RWPE2 (cell line): Measurements from ENCODE around the gene COLEC11.

Source experiments
- ATAC-seq: fragments of 200-7000 bp; cut with Tn5 transposase; 3 replicates; pipeline ENCODE4 v1.9.1; 2021; ENCODE audit warnings: low read depth
- DNase-seq: peaks from one replicate; pipeline ENCODE4 v3.0.0-alpha.2; 2020; ENCODE audit warnings: low spot score
- H3K27ac ChIP-seq: fragments of 450-650 bp; 2 replicates; pipeline ENCODE4 v1.5.1; 2017; ENCODE audit warnings: mild to moderate bottlenecking; ENCODE audit not compliant: poor library complexity, severe bottlenecking
- H3K27me3 ChIP-seq: fragments of 250-450 bp; sonication (Bioruptor Pico); 2 replicates; pipeline ENCODE4 v1.5.1; 2021; ENCODE audit warnings: mild to moderate bottlenecking, moderate library complexity; ENCODE audit not compliant: insufficient read depth, poor library complexity, severe bottlenecking
- H3K36me3 ChIP-seq: fragments of 250-450 bp; sonication (Bioruptor Pico); 2 replicates; pipeline ENCODE4 v1.5.1; 2020; ENCODE audit warnings: low read depth, mild to moderate bottlenecking, moderate library complexity
- H3K4me1 ChIP-seq: fragments of 250-450 bp; sonication (Bioruptor Pico); 2 replicates; pipeline ENCODE4 v1.5.1; 2021; ENCODE audit warnings: mild to moderate bottlenecking, moderate library complexity; ENCODE audit not compliant: insufficient read depth, poor library complexity, severe bottlenecking
- H3K4me3 ChIP-seq: fragments of 250-450 bp; sonication (Bioruptor Pico); 2 replicates; pipeline ENCODE4 v1.5.1; 2021; ENCODE audit warnings: mild to moderate bottlenecking, moderate library complexity; ENCODE audit not compliant: severe bottlenecking
- H3K9me3 ChIP-seq: fragments of 250-450 bp; sonication (Bioruptor Pico); 2 replicates; pipeline ENCODE4 v1.5.1; 2021; ENCODE audit warnings: mild to moderate bottlenecking, moderate library complexity; ENCODE audit not compliant: severe bottlenecking
- CTCF ChIP-seq: fragments of 450-650 bp; IDR thresholded peaks from one replicate; pipeline ENCODE4 v1.5.1; 2017; ENCODE audit warnings: mild to moderate bottlenecking, moderate library complexity; ENCODE audit not compliant: poor library complexity, severe bottlenecking

COLEC11 gene

GRCh38 chr2:3557639-3558204 is 37.2 kb upstream of the COLEC11 start:
- Histone ChIP-seq H3K4me1 (peaks cover 7% of the 10 kb centered on the region), H3K27me3 (no peaks in the 10 kb centered on the region), H3K36me3 (peaks cover 54% of the 10 kb centered on the region), H3K4me3 (peak overlapping the region; percentile 72), H3K27ac (peak overlapping the region; percentile 63), H3K9me3 (no peaks in the 10 kb centered on the region)
- no peak for TF ChIP-seq CTCF
- ATAC-seq: peak; percentile 21; the same call in 2 of the 3 replicates
- DNase-seq: no peak

GRCh38 chr2:3558205-3559014 is 36.5 kb upstream of the COLEC11 start, which contains the start of gene RNASEH1:
TSS of gene RNASEH1 (minus strand) at chr2:3558333. CDS start at chr2:3558260, 73 bp downstream.
- peaks cover 50% of the 10 kb centered on the region for H3K36me3 ChIP-seq
- peak within 1 kb of the TSS; percentile 72 for H3K4me3 ChIP-seq
- H3K9me3 ChIP-seq: no peaks in the 10 kb centered on the region
- H3K27me3 ChIP-seq: no peaks in the 10 kb centered on the region
- H3K27ac ChIP-seq: peak within 1 kb of the TSS; percentile 63
- peak; percentile 97 for ATAC-seq
- peaks cover 7% of the 10 kb centered on the region for H3K4me1 ChIP-seq
- TF ChIP-seq CTCF: no peak
- DNase-seq: peak; percentile 98

GRCh38 chr2:3563521-3563976 is 31.4 kb upstream of the COLEC11 start:
- no peak for ATAC-seq
- H3K27me3 ChIP-seq: no peaks in the 10 kb centered on the region
- no peak overlapping the region for H3K27ac ChIP-seq
- no peaks in the 10 kb centered on the region for H3K4me1 ChIP-seq
- H3K9me3 ChIP-seq: no peaks in the 10 kb centered on the region
- TF ChIP-seq CTCF: no peak
- H3K4me3 ChIP-seq: no peak overlapping the region
- peaks cover 9% of the 10 kb centered on the region for H3K36me3 ChIP-seq
- DNase-seq: no peak

GRCh38 chr2:3565117-3565516 is 29.8 kb upstream of the COLEC11 start:
- TF ChIP-seq CTCF: no peak
- DNase-seq (no peak), ATAC-seq (no peak)
- H3K4me3 ChIP-seq: no peak overlapping the region
- no peaks in the 10 kb centered on the region for H3K27me3 ChIP-seq
- no peak overlapping the region for H3K27ac ChIP-seq
- no peaks in the 10 kb centered on the region for H3K9me3 ChIP-seq
- H3K4me1 ChIP-seq: no peaks in the 10 kb centered on the region
- peaks cover under 1% of the 10 kb centered on the region for H3K36me3 ChIP-seq
